Midbrain (tissue), 1 donor: ENCODE data around the gene GEMIN2.
A peak's percentile ranks its signal among the peaks of the same experiment; 100 is the strongest.
"Not testable (repeated sequence)": the region's sequence is repeated elsewhere in the genome, so short reads cannot be mapped to it uniquely, and the experiment has no call there.

ENCODE experiments used
- DNase-seq: peaks from one replicate; lab custom pipeline; 2025; lab: John Stamatoyannopoulos, UW

GEMIN2 gene

GRCh38 chr14:39114073-39114838 is at the start of gene GEMIN2:
GEMIN2 (plus strand) TSS chr14:39114323; CDS start chr14:39114339, 16 bp downstream.
- DNase-seq: peak; percentile 98

- not testable (repeated sequence) for DNase-seq
Measured at GRCh38 chr14:39069169-39069805, 44.8 kb upstream of the GEMIN2 start.

- no peak for DNase-seq
Measured at GRCh38 chr14:39069923-39070322, 44.2 kb upstream of the GEMIN2 start.

GRCh38 chr14:39071096-39071495 is 43.0 kb upstream of the GEMIN2 start:
- no peak for DNase-seq

- DNase-seq: no peak
Measured at GRCh38 chr14:39080886-39081285, 33.2 kb upstream of the GEMIN2 start.

- no peak for DNase-seq
Measured at GRCh38 chr14:39083127-39083526, 31.0 kb upstream of the GEMIN2 start.

- no peak for DNase-seq
Measured at GRCh38 chr14:39085933-39086332, 28.2 kb upstream of the GEMIN2 start.

GRCh38 chr14:39087493-39087892 is 26.6 kb upstream of the GEMIN2 start:
- DNase-seq: no peak

- no peak for DNase-seq
Measured at GRCh38 chr14:39090548-39091111, 23.5 kb upstream of the GEMIN2 start.

GRCh38 chr14:39091716-39092115 is 22.4 kb upstream of the GEMIN2 start:
- DNase-seq: no peak

GRCh38 chr14:39094515-39094914 is 19.6 kb upstream of the GEMIN2 start:
- DNase-seq: no peak

GRCh38 chr14:39097159-39097558 is 17.0 kb upstream of the GEMIN2 start:
- no peak for DNase-seq

GRCh38 chr14:39099215-39099614 is 14.9 kb upstream of the GEMIN2 start:
- DNase-seq: not testable (repeated sequence)

GRCh38 chr14:39099748-39100147 is 14.4 kb upstream of the GEMIN2 start:
- no peak for DNase-seq

GRCh38 chr14:39102265-39102968 is 11.7 kb upstream of the GEMIN2 start:
- DNase-seq: peak; percentile 50

- peak; percentile 86 for DNase-seq
Measured at GRCh38 chr14:39102969-39103957, 10.9 kb upstream of the GEMIN2 start, which contains the start of gene SEC23A. SEC23A (minus strand) TSS chr14:39103235; CDS start chr14:39096118, 7,117 bp downstream.

- DNase-seq: not testable (repeated sequence)
Measured at GRCh38 chr14:39104078-39104801, 9.9 kb upstream of the GEMIN2 start.

GRCh38 chr14:39107591-39107996 is 6.5 kb upstream of the GEMIN2 start:
- no peak for DNase-seq

GRCh38 chr14:39108791-39109190 is 5.3 kb upstream of the GEMIN2 start:
- DNase-seq: no peak
